T-helper 22 cell (primary cell): ENCODE results near the gene RAMACL.
"Not testable (repeated sequence)": the region's sequence is repeated elsewhere in the genome, so short reads cannot be mapped to it uniquely, and the experiment has no call there.

Experiments used
- DNase-seq: peaks from one replicate; pipeline ENCODE4 v3.0.0-alpha.2; 2020; ENCODE audit warnings: low read depth

The RAMACL gene

DNA sequence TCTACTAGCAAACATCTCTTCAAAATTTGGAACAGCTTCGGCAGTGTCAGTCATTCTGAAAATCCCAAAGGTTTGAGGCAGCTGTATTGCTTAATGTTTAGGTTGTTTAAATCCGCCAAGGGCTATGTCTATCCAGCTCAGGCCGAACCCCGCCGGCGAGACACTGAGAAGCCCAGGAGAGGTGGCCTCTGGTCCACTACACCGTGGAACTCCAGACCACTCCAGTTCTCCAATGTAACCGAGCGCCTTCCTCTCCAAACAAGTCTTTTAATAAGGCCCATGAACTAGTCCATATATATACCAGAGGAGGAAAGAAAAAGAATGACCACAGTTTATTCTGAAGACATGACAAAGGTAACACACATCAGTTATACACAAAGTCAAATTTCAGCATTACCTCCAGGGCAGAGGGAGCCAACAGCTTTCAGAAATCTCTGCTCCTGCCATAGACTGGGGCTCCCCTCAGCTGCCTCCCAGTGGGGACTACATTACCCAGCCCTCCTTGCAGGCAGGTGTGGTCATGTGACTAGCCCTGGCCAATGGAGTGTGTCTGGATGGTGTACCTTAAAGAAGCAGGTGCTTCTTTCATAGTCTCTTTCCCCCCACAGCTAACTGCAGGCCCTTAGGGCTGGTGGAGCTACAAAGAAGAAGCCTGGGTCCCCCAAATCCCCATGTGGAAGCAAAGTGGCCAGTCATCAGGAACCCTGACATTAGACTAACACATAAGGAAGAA is at the start of gene RAMACL:
RAMACL (minus strand) TSS at position 255 of the 733 bp plus-strand sequence; CDS start at position 54, 201 bp downstream.
- peak; percentile 11 for DNase-seq

- DNase-seq = no peak
Observed at GRCh38 chr6:166635013-166635970, 48.8 kb upstream of the RAMACL start.

- not testable (repeated sequence) for DNase-seq
Observed at GRCh38 chr6:166634581-166634980, 48.1 kb upstream of the RAMACL start.

GRCh38 chr6:166633732-166634535 is 47.5 kb upstream of the RAMACL start:
- DNase-seq = no peak

- DNase-seq = no peak
Observed at GRCh38 chr6:166632731-166633130, 46.3 kb upstream of the RAMACL start.

- no peak for DNase-seq
Observed at GRCh38 chr6:166630462-166630861, 44.0 kb upstream of the RAMACL start.

DNA sequence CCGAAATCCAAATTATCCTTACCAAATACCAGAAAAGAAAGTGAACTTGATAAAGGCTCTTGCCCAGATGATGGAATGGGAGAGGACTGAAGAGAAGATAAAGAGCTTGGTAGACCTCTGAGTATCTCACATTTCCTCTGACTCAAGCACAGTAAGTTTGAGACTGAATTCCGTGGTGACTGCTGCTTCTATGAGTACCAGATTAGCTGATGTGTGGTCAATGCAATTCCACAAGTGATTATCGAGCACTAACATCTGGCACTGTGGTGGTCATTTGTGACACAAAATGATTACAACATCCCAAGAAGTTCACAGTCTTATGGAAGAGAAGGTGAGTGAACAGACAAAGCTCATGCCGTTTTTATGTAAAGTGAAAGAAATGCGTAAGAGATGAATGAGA is 43.1 kb upstream of the RAMACL start:
- DNase-seq = no peak

DNA sequence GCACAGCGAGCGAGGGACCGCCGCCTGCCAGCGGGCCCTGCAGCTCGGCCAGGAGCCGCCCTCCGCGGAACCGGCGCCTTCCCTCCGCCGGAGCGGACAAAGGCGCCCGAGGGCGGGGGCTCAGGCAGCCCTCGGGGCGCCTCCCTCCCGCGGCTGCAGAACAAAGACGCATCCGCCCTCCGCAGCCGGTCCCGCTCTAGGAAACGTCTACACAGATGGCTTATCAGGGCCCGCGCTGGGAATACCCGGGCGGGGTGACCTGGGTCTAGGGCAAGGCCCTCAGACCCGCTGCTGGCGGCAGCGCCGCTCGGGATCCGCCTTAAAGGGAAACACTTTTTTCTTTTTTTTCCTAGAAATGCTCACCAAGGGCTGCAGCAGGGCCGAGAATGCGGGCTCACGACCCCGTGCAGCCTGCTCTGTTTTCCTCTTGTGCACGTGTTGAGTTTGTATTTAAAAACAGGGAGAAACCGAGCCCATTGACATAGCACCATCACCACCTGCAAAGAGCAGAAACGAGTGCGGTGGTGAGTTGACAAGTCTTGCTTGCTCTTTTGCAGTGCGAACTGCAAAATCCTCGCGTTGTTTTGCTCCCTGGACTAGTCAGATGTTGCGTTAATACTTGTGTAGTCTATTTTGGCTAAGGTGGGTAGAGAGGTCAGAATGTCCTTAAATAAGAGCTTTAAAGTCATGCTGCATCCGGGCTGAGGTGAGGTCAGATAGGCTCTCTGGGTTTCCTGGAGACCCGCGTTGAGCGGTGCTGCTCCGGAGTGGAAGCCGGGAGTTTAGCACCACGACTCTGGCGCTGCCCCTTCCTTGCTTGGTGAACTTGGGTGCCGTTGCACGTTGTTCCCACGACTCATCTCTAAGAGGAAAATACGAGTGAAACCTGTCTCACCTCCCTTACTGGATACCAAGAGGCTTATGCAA is 41.7 kb upstream of the RAMACL start:
- peak; percentile 63 for DNase-seq

DNA sequence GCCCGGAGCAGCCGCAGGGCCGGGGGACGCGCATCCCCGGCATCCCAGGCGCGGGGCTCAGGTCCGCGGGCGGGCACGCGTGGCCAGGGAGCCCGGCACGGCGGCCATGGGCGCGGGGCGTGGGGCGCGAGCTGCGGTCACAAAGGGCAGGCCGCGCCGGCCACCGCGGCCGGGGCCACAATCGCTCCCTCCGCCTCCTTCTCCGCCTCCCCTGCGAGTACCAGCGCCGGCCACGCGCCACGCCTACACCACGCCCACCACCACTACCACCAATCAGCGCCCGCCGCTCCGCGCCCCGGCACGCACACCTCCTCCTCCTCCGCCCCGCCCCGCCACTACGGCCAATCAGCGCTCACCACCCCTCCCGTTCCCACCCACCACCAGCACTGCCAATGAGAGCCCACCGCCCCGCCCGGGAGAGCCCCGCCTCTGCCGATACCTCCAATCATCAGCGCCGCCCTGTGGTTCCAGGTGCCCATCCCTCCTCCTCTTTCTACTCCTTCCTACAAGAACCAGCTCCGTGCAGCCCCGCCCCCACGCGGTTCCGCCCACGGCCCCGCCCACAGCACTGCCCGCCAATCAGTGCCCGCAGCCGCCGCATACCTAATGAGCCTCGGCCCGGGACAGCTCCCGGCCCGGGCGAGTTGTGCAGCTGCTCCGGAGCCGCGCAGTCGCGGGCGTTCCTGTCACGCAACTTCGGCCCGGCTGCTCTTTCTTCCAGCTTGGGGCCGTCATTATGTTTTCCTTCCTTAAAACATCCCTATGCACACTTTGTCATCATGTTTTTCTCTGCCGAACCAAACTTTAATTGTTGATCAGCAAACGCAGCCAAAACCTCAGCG is 40.8 kb upstream of the RAMACL start, which contains the start of gene RPS6KA2:
RPS6KA2 (minus strand) TSS at position 219 of the 842 bp plus-strand sequence. CDS start 232 bp downstream, outside the sequence.
- DNase-seq = peak; percentile 100

GRCh38 chr6:166626177-166627032 is 39.9 kb upstream of the RAMACL start:
- no peak for DNase-seq

DNA sequence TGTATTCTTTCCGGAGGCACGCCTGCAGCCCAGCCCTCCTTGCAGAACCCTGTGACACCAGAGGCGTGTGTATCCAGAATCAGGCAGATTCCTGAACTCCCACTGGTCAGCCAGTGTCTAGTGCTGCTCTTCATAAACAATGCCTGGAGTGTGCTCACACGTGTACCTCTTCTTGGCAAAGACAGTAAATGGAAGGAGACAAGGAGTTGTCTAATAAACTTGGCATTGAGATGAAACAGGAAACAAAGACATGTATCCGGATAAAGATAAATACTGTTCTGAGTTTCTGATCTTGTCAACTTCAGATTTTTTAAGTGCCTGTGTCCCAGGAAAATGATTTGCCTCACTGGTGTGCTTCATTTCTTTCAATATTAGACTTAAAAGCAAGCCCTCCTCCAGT is 38.9 kb upstream of the RAMACL start:
- no peak for DNase-seq

DNA sequence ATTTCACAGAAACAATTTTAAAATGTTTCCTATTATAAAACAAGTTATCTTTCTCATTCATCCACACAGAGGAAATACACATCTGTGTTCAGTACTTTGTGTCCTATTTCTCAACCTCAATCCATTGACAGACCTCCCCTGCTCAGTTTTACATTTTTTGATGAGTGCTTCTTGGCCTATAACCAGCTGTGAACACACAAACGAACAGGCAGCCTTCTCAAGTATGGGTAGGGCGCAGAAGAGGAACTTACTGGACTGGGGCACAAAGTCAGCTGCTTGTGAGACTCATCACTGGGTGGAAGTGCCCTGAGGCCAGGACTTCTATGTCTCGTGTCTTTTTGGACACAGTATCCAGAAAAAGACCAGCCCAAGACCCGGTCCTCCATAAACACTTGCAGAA is 37.8 kb upstream of the RAMACL start:
- no peak for DNase-seq

DNA sequence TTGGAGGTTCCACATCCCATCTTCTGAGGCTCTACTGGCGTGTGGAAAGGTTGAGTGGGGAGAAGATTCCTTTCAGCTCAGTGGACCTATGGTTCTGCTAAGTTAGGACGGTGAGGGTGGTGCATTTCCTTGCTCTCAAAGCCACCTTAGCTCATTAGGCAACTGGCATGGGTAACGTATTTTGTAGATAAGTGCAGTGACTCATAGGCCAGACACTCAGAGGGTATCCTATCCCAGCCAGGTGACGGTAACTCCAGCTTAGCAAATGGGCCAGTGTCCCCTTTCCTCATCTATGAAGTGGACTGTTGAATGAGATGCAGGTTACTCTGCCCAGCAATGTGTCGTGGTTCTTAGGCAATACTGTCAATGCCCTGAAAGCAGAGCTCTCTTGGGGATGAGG is 36.8 kb upstream of the RAMACL start:
- DNase-seq = no peak

GRCh38 chr6:166621114-166621540 is 34.6 kb upstream of the RAMACL start:
- DNase-seq = no peak

DNA sequence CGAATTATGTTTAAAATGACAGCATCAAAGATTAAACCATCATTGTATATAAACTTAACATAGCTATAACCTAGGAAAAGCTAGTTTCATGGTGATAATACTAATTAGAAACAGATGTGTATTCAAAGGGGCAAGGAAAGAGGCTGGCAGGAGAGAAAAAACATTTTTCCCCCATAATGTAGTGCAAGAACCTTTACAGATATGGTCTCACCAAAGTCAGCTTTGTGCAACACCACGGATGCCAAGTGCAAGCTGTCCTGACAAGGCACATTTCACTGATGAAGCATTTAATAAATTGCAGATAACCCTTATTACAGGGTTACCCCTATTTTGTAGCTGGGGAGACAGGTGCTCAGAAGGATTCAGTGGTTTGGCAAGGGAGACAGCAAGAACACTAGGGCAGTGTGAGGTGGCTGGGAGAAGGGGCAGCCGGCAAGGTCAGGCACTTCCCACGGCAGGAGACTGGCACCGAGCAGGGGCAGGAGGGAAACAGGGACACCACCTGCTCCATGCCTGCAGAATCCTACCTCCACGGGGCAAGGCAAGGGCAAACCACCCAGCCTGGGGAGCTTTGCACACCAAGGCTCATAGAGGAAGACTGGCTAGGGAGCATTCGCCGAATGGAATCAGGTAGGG is 34.1 kb upstream of the RAMACL start:
- DNase-seq = no peak

GRCh38 chr6:166619912-166620311 is 33.4 kb upstream of the RAMACL start:
- no peak for DNase-seq

- no peak for DNase-seq
Observed at GRCh38 chr6:166618866-166619761, 32.6 kb upstream of the RAMACL start.
